NCI-H2029 treated with DMSO at 0.1 percent for 48 hours (cell line): ENCODE data around the gene GLB1L2.

Experiments
- DNase-seq: peaks from one replicate; lab custom pipeline; 2025; lab: John Stamatoyannopoulos, UW

GLB1L2 gene

DNA sequence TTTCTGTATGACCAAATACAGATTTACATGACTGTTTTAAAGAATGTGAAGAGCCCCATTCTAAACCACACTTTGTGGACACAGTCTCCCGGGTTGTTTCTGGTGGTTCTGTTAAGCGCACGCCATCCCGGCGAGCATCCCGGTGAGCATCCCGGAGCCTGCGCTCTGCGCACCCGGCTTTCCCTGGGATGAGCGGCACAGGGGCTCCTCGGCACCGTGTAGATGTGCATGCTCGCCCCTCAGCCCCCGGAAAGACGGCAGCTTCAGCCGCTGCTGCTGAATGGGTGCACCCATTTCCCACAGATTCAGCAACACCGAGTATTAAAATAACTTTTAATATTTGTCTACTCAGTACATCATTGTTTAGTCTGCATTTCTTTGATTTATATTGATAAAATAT lies 36.0 kb downstream of the GLB1L2 start:
- no peak for DNase-seq

DNA sequence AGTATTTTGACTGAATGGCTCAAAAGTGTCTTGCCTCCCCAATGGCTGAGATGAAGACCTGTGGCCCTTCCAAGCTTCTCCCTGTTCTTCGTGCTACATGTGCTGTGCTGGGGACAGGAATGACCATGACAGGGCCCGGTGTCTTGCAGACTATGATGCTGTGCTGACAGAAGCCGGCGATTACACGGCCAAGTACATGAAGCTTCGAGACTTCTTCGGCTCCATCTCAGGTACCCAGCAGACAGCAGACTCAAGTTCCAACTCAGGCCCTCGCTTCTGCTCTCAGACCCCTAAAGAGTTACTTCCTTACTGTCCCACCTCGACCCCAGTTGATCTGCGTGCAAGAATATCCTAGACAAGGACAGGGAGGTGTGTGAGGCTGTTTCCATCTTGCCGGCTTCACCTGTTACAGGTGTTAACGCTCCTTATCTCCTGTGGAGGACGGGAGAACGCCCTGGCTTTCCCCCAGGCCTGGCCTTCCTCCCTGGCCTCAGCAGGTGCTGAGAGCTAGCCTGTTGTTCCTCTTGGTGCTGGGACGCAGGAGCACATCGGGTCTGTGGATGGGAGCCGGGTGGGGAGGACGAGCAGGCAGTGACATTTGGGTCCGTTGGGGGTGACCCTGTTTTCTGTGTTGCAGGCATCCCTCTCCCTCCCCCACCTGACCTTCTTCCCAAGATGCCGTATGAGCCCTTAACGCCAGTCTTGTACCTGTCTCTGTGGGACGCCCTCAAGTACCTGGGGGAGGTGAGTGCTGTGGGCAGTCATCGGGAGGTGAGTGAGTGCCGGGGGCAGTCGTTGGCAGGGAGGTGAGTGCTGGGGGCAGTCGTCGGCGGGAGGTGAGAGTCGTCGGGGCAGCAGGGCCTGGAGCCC lies 38.1 kb downstream of the GLB1L2 start:
- DNase-seq, result no peak

DNA sequence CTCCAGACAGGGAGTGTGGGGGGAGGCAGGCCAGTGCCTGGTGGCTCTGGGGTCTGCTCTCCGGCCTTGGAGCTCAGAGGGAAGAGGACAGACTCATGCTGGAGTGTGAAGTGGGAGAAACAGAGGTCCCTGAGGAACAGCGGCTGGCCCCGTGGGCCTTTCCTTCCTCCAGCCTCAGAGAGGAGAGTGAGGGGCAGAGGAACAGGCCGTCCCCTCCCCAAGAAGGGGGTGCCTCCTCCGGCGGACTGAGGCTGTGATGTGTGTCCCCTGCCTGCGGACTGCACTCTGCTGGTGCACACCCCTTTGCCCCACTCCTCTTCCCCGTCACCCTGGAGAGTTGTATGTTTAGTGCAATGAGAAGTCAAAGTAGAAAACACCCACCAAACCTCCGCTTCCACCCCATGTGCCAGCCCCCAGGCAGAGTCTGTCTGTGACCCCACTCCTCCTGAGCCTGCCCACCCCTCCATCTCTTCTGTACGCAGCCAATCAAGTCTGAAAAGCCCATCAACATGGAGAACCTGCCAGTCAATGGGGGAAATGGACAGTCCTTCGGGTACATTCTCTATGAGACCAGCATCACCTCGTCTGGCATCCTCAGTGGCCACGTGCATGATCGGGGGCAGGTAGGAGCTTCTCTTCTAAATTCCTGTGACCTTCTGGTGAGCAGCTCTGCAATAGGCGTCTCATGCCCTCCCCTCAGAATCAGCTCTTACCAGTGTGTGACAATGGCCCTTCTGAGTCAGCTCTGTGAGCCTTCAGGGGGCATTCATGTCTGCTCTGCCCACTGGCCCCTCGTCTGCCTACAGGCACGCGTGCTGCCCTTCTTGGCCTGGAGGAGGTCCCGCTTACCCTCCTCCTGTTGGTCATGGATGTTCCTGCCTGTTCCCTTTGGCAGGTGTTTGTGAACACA lies 39.0 kb downstream of the GLB1L2 start:
- no peak for DNase-seq

GRCh38 chr11:134371436-134372185 lies 39.8 kb downstream of the GLB1L2 start:
- DNase-seq, result no peak

- DNase-seq, result no peak
Observed at GRCh38 chr11:134372536-134372935, 40.7 kb downstream of the GLB1L2 start.

- DNase-seq, result peak; percentile 82
Observed at GRCh38 chr11:134372961-134373360, 41.2 kb downstream of the GLB1L2 start.

GRCh38 chr11:134373591-134374052 lies 41.8 kb downstream of the GLB1L2 start:
- DNase-seq, result no peak

GRCh38 chr11:134374171-134374570 lies 42.4 kb downstream of the GLB1L2 start:
- peak; percentile 18 for DNase-seq

GRCh38 chr11:134374891-134375550 lies 43.2 kb downstream of the GLB1L2 start:
- DNase-seq, result no peak

- DNase-seq, result no peak
Observed at GRCh38 chr11:134376150-134376921, 44.5 kb downstream of the GLB1L2 start.

- no peak for DNase-seq
Observed at GRCh38 chr11:134377876-134378275, 46.1 kb downstream of the GLB1L2 start.

GRCh38 chr11:134379241-134379640 lies 47.5 kb downstream of the GLB1L2 start:
- no peak for DNase-seq

DNA sequence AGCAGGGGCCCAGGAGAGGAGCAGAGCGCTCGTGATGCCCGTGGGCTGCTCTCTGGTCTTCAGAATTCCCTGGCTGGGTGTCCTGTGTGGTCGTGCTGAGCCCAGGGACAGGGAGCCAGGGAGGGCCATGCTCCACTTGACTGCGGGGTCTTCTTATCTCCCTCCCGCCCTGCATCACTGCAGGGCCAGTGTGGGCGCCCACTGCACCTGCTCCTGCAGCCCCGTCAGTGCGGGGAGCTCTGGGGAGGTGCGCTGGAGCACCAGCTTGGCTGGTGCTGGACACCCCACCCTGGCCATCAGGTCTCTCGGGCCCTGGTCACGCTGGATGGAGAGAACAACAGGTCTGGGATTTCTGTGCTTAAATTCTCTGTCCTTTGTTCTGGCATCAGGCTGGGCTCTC lies 48.4 kb downstream of the GLB1L2 start:
- no peak for DNase-seq

DNA sequence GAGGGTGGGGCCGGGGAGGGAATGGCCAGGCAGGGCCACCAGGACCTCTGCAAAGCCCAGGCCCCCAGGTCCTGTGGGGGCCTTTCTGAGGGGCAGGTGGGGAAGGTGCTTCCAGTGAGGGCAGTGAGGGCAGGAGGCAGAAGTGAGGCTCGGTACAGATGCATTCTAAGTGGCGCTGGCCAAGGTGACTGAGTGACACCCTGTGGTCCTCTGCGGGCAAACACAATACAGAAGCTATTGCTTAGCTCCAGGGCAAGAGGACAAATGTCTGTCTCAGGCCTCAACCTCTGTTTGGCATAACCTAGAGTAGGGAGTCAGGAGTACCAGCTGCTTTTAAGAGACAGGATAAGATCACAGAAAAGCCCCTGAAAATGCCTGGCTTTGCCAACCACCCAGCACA lies 49.0 kb downstream of the GLB1L2 start:
- no peak for DNase-seq

DNA sequence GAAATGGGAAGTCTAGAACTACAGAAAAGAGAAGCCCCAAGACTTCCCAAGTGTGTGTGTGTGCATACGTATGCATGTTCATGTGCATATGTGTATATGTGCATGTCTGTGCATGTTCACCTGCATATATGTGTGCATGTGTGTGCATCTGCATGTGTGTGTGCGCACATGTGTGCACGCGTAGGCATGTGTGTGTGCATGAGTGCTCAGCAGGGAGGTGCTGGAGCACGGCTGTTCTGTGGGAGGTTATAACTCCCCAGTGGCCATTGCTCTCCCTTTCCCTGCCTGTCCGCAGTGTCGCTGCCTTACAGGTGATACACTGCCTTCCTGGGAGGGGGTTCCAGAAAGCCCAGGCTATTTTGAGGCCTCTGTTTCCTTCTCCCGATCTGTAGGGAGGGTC lies 50.5 kb downstream of the GLB1L2 start:
- no peak for DNase-seq

DNA sequence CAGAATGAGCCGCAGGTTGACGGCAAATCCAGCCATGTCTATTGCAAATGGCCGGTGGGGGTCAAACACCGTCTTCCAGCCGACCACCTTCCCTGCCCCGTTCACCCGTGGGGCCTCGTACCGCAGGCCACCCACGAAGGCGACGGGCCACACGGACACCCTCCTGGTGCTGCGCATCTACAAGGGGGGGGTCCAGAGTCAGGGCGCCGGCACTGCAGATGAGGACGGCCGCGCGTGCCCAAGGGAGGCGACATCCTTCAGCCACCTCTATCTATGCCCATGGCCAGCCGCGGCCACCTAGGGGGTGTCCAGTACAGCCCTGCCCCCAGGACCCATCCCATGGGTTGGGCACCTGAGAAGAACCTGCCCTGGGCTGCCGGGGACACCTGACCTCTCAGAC lies 51.0 kb downstream of the GLB1L2 start:
- DNase-seq, result no peak

DNA sequence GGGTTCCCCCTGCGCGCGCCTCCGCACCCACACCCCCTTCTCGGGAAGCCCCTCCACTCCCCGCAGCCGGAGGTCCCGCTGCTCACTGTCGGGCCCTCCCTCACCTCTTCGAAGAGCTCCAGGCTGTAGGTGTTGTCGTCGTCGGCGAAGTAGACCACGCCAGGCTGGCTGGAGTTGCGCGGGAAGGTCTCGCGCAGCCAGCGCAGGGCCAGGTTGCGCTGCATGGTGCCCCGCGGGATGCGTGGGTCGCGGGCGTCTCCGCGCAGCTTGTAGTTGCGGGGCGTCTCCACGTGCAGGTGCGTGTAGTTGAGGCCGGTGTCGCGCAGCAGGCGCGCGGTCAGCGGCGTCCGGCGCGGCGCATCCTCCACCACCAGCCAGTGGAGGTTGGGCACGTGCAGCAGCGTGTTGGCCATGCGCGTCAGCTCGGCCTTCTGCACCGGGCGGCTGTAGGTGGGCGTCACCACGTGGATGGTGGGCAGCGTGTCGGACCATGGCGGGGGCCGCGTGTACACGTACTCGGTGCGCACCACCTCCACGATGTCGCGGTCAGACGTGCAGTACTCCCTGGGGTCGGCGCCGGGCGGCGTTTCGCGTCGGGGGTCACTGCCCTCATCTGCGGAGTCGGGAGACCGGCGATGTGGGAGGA lies 51.9 kb downstream of the GLB1L2 start:
- DNase-seq, result no peak

GRCh38 chr11:134384406-134384805 lies 52.6 kb downstream of the GLB1L2 start:
- DNase-seq, result no peak

- no peak for DNase-seq
Observed at GRCh38 chr11:134385171-134385570, 53.4 kb downstream of the GLB1L2 start.
